HG03469 (cell line): ENCODE measurements around the gene MTSS2.
"Not testable (repeated sequence)": the region's sequence is repeated elsewhere in the genome, so short reads cannot be mapped to it uniquely, and the experiment has no call there.

Source experiments
- ATAC-seq: cut with Tn5 transposase; IDR thresholded peaks from one replicate; pipeline ENCODE4 v1.9.1; 2021; ENCODE audit warnings: mild to moderate bottlenecking, moderate library complexity, moderate number of reproducible peaks; ENCODE audit not compliant: unreplicated experiment

MTSS2 gene

GRCh38 chr16:70676675-70677498, 9.0 kb downstream of the MTSS2 start:
- ATAC-seq, result no peak

GRCh38 chr16:70675851-70676513, 9.9 kb downstream of the MTSS2 start:
- no peak for ATAC-seq

GRCh38 chr16:70674221-70675014, 11.4 kb downstream of the MTSS2 start:
- no peak for ATAC-seq

DNA sequence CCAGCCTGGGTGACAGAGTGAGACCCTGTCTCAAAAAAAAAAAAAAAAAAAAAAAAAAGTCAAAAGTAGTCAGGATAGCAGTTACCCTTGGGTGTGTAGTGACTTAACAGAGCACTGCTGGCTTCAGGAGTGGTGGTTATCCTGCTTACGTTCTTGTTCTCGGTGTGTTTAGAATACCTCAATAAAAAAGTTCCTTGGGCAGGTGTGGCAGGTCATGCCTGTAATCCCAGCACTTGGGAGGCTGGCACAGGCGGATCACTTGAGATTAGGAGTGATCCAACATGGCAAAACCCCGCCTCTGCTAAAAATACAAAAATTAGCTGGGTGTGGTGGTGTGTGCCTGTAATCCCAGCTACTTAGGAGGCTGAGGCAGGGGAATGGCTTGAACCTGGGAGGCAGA, 14.9 kb downstream of the MTSS2 start:
- not testable (repeated sequence) for ATAC-seq

- no peak for ATAC-seq
Observed at GRCh38 chr16:70670175-70670574, 15.7 kb downstream of the MTSS2 start.

DNA sequence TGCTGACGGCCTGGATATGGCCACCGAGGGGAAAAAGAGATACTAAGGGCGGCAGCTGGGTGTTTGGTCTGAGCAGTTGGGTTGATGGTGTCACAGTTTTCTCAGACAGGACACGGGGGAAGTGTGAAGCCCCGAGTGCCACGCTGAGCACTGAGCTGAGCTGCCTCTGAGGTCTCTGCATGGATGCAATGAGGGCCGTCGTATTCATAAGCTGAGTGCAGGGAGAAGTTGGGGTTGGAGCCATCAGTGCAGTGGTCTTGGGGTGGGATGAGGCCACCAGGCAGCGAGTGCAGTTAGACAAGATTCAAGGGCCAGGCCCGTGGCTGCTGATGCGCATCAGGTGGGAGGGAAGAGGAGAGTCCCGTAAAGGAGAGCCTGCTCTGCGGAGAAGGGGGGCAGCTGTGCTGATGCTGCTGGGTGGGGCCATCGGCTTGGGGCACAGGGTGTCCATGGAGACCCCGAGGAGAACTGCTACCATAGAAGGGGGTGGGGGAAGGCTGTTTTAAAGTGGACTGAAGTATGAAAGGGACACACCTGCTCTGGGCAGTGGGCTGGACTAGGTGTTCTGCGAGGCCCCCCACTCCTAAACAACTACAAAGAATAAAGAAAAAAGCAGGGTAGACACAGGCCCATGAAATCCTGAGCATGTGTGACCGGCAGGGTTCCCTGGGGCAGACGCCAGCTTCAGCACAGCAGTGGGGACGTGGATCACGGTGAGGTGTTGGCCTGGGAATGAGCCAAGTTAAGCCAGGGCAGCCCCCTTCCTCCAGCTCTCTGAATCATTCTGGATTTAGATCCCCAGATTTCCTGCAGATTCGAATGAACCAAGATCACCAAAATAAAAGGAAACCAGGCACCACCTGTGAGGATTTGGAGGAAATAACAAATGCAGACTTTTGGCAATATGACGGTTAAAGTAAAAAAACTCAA, 19.8 kb downstream of the MTSS2 start:
- no peak for ATAC-seq

DNA sequence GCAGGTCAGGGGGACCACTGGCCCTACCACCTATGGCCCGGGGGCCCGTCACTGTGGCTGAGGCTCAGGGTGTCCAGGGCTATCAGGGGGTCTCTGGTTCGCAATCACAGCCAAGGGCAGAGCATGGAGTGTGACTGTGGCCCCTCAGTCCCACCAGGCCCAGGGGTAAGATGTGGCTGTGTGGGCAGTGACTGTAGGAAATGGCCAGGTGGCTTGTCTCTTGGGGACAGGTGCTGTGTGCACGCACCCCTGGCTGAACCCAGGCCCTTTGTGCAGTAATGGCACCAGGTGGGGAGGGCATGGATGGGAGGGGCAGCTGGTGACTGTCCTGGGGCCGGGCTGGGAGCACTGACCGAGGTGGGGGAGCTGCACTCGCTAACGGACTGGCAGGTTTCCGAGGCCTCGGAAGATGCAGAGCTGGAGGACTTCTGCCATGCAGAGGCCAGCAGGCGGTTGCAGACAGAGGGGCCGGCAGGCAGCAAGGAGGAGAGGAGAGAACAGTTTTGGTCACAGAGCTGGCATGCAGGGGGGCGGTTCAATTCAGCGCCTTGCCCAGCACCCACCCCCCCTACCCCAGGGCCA, 20.6 kb downstream of the MTSS2 start:
- no peak for ATAC-seq

DNA sequence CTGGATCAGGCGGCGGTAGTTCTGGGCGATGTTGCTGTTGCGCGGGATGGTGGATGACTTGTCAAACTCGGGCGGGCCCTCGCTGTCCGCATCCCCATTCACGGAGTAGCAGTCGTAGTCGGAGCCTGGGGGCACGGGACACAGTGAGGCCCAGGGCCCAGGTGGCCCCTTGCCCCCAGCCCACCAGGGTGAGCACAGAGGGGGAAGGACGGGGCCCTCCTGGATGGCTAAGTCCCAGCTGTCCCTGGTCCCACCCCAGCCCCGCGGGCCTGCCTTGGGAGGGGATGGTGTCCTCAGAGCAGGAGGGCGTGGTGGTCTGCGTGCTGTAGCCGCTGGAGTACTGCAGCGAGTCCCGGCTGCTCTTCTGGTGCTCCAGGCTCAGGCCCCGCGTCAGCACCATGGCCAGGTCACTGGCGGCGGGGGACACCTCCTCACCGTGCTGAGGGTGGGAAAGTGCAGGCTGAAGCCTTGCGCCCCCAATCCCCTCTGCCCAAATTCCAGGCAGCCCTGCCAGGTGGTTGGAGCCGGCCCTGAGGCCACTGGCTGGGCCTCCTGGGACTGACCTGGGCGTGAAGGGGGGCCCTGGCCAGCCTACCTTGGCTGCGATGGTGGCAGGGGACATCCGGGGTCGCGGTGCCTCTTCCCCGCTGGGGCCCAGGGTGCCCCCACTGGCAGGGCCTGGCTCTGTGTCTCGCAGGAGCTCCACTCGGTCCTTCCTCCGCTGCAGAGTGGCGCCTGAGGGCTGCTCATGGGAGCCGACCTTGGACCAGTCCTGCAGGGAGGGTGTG, 21.3 kb downstream of the MTSS2 start:
- ATAC-seq, result no peak

GRCh38 chr16:70663524-70664324, 22.1 kb downstream of the MTSS2 start:
- no peak for ATAC-seq

DNA sequence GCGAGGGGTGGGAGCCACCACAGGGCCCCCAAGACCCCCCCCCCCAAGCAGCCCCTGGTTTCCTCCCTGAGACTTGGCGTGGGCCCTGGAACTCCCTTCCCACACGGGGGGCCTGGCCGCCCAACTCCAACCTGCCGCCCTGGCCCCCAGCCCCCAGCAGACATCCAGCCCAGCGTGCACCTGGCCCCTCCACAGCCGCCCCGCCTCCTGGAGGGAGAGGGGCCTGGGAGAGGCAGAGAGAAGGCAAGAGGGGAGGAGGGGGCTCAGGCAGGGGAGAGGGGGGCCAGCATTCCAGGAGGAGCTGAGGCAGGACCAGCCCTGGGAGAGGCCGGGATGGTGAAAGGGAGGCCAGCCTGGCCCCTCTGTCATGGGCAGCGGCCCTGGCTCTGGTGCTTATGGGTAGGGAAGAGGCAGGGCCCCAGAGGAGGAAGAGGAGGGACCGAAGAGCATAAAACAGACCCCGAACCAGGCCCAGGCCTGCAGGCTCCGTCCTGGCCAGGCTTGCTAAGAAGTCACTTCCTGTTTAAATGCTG, 22.8 kb downstream of the MTSS2 start:
- ATAC-seq, result no peak

DNA sequence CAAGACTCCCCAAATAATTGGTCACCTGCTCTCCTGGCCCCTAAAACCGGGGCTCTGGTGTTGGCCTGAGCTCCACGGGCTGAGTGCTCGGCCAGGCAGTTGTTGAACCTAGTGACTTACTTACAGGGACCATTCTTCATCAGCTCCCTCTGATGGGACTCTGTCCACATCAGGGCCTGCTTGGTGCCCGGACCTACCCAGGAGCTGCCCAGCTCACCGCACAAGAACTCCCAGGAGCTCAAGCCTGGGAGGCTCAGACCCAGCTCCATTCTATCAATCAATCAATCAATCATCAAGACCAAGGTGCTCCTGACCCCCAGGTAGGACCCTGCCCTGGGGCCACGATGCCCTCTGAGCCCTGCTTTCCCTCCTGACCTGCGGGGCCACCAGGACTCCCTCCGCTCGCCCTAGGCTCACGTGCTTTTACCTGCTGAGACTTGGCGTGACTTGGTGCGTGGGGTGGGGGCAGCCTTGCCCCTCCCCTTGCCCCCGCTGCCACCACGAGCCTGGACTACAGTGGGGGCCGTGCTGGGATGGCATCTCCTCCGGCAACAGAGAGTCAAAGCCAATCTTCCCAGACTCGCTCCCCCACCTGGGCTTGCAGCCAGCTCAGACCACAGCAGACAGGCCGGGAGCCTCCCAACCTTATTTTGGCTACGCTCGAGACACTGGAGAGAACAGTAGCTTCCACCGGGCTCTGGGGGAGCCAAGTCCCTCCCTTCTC, 23.8 kb downstream of the MTSS2 start:
- no peak for ATAC-seq

DNA sequence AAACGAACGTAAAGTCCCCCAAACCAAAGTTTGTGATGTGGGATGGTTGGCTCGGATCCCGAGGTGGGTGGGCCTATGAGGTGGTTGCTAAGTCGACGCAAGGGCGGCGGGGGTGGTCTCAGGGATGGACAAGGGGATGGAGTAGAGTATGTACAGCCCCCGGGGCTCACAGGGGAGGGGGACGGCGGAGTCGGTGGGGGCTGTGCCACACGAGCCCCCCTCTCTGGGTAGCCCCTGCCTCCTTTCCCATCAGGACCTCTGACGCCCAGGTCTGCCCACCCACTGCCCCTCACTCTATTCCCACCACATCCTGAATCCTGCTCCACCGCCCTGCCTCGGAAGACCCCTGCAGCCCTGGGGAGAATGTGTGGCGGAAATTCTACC, 24.3 kb downstream of the MTSS2 start:
- no peak for ATAC-seq

DNA sequence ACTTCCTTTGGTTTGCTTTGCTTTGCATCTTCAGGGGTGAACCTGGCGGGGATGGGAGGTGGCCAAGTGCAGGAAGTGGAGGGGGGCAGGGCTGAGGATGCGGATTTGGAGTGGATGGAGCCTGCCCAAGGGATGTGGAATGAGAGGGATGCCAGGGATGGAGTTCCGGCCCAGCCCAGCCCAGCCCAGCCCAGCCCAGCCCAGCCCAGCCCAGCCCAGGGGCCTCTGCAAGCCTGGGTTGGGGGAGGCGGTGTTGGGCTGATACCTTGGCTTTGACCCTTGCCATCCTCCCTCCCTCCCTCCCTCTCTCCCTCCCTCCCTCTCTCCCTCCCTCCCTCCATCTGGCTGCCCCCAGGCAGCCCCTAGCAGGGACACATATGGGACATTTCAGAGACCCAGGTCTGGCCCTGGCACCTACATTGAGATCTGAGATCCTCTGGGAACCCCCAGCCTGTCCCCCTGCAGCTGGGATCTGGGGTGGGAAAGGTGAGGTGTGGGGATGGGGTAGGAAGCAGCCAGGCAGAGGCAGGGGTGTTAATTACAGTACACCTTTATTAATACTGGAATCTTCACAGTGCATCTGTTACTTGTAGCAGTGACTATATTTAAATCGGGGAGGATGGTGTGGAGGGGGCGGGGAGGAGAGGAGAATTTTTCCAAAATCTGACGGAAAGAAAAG, 25.0 kb downstream of the MTSS2 start:
- ATAC-seq, result no peak

GRCh38 chr16:70659953-70660671, 25.7 kb downstream of the MTSS2 start:
- ATAC-seq, result no peak

- no peak for ATAC-seq
Observed at GRCh38 chr16:70659546-70659945, 26.3 kb downstream of the MTSS2 start.

DNA sequence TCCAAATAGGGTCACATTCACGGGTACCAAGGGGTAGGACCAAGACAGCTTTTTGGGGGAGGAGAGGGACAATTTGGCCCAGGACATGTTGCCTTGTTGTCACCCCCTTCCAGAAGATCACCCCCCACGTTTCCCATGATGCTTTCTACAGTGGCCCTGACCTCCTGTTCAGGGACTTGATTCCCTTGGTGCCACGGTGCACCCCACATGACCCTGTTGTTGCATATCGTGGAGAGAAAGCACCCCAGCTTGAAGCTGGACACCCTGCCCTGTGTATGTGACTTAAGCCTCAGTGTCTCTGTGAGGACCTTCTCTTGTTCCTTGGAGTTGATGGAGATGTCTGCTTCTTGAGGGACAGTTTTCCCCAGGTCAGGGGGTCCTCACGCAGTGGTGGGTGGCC, 26.9 kb downstream of the MTSS2 start:
- no peak for ATAC-seq
